Measurements from ENCODE around the gene AP5B1. TPM values are rescaled to one million over a fixed set of nuclear protein-coding genes. Genes with fewer than 3 reads are reported as not detected.

AP5B1 gene
- total RNA-seq, 1 experiment from 2014 or later: 19.5 TPM

GRCh38 chr11:65777241-65777640, 3.5 kb downstream of the AP5B1 start:
- no peak for ATAC-seq
- TSS peak; percentile 21 for BruUV-seq (replicated peaks)
- ChIA-PET RAD21 (ENCODE audit: low non-redundant PET in 1 of 2, low total read pairs in 2 of 2, uncharacterized antibody in 2 of 2, unreplicated experiment in 2 of 2) (interaction anchor here in 1 of 2 experiments (1.1 kb wide), 1 partner anchor 40 kb away, joined by 3 read pairs; no protein-coding TSS in a partner anchor), CTCF (interaction anchor here (1.2 kb wide), 1 partner anchor 14 kb away, joined by 3 read pairs; no protein-coding TSS in a partner anchor), POLR2A (no interaction called here)
- H3K27me3 ChIP-seq (ENCODE audit: insufficient read depth, low read length): no peaks in the 10 kb centered on the region
- H3K36me3 ChIP-seq (ENCODE audit: control insufficient read depth in 1 of 2, insufficient read depth in 2 of 2, low read length in 2 of 2): peaks cover 14 to 30% of the 10 kb centered on the region in 2 experiments; a peak in 3 of 4 replicates
- H3K9ac ChIP-seq (ENCODE audit: low read length): no peak overlapping the region
- no peak overlapping the region for H3K27ac ChIP-seq (ENCODE audit: low read depth, low read length)
- no peaks in the 10 kb centered on the region for H3K9me2 ChIP-seq (ENCODE audit: insufficient read depth)
- no peak for TF ChIP-seq ZFX (IDR thresholded peaks at IDR 0.05)
- TF ChIP-seq CBX3 (IDR thresholded peaks at IDR 0.05; ENCODE audit: low read depth): no peak
- TF ChIP-seq POLR2AphosphoS5 (IDR thresholded peaks at IDR 0.05; ENCODE audit: low read depth, low read length): no peak
- TF ChIP-seq MAX (IDR thresholded peaks at IDR 0.05): no peak
- TF ChIP-seq FOSL1 (IDR thresholded peaks at IDR 0.05; ENCODE audit: low read depth): no peak
- no peak for TF ChIP-seq SIN3A (IDR thresholded peaks at IDR 0.05; ENCODE audit: low read depth)
- TF ChIP-seq ZNF274 (IDR thresholded peaks at IDR 0.05; ENCODE audit: low read depth, low read length): no peak
- no peak for TF ChIP-seq TCF7L2 (IDR thresholded peaks at IDR 0.05; ENCODE audit: borderline replicate concordance, extremely low read depth, insufficient read depth, insufficient read length)
- no peak for TF ChIP-seq CTCF (IDR thresholded peaks at IDR 0.05 in 2 of 3, conservative IDR thresholded peaks at IDR 0.05 in 1 of 3; ENCODE audit: borderline replicate concordance in 1 of 3, insufficient read depth in 1 of 3, low read depth in 2 of 3, low read length in 2 of 3)
- TF ChIP-seq ATF3 (IDR thresholded peaks at IDR 0.05): no peak
- no peak for TF ChIP-seq JUND (IDR thresholded peaks at IDR 0.05)
- TF ChIP-seq SRF (IDR thresholded peaks at IDR 0.05; ENCODE audit: low read depth): no peak
- no peak for TF ChIP-seq RAD21 (IDR thresholded peaks at IDR 0.05; ENCODE audit: low read depth)
- peaks cover 8% of the 10 kb centered on the region; the same call in 1 of the 2 replicates for H4K20me1 ChIP-seq (ENCODE audit: insufficient read depth)
- no peak overlapping the region for H3K4me2 ChIP-seq (ENCODE audit: low read length)
- H3K9me3 ChIP-seq (ENCODE audit: control insufficient read depth in 1 of 2, insufficient read depth in 1 of 2, low read depth in 1 of 2, low read length in 2 of 2): no peaks in the 10 kb centered on the region
- peaks cover 42% of the 10 kb centered on the region for H3K79me2 ChIP-seq (ENCODE audit: insufficient read depth, low read length)
- no peak overlapping the region for H2AFZ ChIP-seq (ENCODE audit: low read depth, low read length, poor library complexity, severe bottlenecking)
- no peak overlapping the region for H3K4me3 ChIP-seq (replicated peaks in 1 of 2; ENCODE audit: low read depth in 1 of 2, low read length in 2 of 2)
- intact Hi-C loops (cut with micrococcal nuclease): no loop called here
- peaks cover 9 to 23% of the 10 kb centered on the region in 2 experiments; a peak in 3 of 4 replicates for H3K4me1 ChIP-seq (ENCODE audit: control insufficient read depth in 1 of 2, insufficient read depth in 2 of 2, low read length in 2 of 2)
- DNase-seq (ENCODE audit: low read depth, low spot score): no peak

All from HCT116 (cell line).